NK-92 (cell line): ENCODE data around the gene TMEM150B.

ENCODE experiments used
- DNase-seq: peaks from one replicate; lab custom pipeline; 2025; ENCODE audit not compliant: unreplicated experiment; lab: John Stamatoyannopoulos, UW

TMEM150B gene, protein sequence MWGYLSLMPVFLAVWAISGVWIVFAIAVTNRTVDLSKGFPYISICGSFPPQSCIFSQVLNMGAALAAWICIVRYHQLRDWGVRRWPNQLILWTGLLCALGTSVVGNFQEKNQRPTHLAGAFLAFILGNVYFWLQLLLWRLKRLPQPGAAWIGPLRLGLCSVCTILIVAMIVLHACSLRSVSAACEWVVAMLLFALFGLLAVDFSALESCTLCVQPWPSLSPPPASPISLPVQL

DNA sequence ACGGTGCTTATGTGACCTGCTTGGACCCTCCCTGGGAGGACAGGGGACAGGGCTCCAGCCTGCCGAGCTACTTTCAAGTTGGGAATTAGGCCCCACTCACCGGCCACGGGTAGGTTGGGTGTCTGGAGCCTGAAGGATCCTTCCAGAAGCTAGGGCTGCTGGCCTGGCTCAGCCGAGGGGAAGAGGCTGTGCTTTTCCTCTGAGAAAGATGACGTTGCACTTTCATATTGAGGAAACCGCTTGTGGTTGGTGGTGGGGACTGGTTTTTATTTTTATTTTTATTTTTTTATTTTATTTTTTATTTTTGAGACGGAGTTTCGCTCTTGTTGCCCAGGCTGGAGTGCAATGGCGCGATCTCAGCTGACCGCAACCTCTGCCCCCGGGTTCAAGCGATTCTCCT, at the start of gene TMEM150B:
Gene TMEM150B, minus strand, starts transcription at position 170 of the 400 bp plus-strand sequence. CDS start 4,305 bp downstream, outside the sequence.
- no peak for DNase-seq

DNA sequence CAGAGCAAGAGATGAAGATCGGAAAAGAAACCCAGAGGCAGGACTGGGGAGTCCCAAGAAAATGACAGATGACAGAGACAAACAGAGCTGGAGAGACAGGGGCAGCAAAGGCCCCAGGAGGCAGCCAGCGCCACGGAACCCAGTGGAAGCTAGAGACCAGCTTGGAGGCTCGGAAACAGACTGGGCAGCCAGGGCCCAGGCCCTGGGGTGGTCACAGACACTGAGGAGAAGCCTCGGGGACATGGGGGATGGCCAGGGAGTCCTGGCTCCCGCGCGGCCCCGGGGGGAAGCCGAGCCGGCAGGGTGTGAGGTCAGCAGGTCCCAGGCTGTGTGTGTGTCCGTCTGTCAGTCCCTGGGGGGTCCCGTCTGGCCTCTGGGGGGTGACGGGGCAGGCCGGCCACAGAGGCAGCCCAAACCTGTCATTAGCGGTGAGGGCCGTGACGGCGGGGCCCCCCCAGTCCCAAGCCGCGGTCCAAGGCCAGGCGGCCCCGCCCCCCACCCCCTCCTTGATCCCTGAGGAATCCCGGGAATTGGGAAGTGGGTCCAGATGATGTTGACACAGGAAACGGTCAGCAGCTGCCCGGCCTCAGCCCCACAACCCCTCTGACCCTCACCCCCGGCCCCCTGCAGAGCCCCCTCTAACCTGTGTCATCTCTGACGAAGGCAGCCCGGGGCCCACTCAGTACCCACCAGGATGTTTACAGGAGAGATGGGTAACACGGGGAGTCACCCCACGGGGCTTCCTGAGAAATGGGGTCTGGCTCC, 49.0 kb upstream of the TMEM150B start:
- no peak for DNase-seq

DNA sequence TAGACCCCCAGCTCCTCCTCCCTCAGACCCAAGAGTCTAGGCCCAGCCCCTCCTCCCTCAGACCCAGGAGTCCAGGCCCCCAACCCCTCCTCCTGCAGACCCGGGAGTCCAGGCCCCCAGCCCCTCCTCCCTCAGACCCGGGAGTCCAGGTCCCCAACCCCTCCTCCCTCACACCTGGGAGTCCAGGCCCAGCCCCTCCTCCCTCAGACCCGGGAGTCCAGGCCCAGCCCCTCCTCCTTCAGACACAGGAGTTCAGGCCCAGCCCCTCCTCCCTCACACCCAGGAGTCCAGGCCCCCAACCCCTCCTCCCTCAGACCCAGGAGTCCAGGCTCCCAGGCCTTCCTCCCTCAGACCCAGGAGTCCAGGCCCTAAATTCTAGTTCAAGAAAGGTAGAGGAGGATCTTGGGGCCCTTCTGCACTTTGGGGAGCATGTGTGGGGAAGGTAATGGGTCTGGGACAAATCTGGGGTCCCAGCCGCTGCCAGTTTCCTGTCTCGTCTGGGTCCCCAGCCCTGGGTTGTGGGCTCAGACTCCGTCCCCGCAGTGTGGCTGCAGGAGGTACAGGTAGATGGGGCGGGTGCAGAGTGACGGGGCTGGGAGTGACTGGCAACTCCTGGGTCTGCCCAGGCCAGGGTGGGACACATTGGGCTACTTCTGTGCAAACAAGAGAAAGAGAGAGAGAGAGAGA, 48.3 kb upstream of the TMEM150B start:
- DNase-seq, result no peak

DNA sequence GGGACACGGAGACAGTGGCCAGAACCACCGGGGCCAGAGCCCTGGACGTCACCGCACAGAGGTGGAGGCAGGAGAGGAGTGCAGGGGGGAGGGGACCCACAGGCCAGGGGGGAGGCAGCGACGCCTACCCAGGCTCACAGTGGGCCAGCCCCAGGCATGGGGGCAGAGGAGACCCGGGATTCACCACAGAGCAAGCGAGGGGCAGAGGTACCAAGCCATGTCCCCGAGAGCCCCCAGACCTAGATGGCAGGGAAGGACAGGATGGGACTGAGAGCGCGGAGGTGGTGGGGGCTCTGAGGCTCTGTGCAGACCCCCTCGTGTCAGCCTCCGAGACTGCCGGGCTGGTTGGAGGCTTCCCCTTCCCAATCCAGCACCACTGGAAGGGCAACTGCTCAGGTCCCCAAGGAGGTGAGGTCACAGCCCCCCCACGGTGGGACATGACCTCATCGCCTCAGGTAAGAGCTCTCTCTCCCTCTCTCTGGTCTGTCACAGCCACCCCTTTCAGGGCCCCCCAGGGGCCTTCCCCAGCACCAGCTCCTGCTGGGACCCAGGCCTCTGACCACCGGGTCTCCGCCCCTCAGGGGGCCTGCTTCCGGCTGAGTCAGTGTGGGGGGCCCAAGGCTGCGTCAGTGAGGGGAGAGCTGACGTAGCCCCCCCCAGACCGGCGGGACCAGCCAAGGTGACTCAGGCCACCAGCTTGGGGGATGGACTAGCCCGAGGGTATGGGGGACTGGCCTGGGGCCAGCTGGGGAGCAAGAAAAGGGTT, 47.4 kb upstream of the TMEM150B start:
- DNase-seq, result no peak

DNA sequence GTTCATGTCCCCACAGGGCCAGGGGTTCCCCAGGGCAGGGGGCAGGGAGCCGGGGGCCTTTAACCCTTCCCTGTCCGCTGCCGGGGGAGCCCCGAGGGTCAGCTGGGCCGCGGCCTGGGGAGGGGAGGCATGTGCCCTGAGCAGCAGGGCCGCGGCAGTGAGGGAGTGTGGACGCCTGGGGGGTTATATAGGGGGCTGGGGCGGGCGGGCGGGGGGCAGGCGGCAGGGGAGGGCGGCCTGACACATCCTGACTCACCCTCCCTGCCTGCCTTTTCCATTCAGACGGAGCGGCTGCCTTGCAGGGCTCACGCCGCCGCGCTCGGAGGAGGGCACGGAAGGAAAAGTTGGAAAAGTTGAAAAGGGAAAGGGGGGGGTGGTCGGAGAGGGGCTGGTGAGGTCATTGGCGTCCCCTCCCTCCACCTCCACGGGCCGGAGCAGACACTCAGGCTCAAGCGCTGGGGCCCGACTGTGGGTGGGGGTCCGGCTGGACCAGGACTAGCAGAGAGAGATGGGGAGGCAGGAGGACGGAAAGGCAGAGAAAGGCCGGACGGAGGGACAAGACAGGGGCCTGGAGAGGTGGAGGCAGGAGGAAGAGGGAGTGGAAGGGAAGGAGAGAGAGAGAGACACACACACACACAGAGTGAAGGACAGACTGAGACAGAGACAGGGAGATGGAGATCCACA, 45.3 kb upstream of the TMEM150B start, which contains the start of gene IL11:
Gene IL11, minus strand, starts transcription at position 159 of the 684 bp plus-strand sequence. Its CDS starts 153 bp downstream, at position 6.
- DNase-seq, result no peak

DNA sequence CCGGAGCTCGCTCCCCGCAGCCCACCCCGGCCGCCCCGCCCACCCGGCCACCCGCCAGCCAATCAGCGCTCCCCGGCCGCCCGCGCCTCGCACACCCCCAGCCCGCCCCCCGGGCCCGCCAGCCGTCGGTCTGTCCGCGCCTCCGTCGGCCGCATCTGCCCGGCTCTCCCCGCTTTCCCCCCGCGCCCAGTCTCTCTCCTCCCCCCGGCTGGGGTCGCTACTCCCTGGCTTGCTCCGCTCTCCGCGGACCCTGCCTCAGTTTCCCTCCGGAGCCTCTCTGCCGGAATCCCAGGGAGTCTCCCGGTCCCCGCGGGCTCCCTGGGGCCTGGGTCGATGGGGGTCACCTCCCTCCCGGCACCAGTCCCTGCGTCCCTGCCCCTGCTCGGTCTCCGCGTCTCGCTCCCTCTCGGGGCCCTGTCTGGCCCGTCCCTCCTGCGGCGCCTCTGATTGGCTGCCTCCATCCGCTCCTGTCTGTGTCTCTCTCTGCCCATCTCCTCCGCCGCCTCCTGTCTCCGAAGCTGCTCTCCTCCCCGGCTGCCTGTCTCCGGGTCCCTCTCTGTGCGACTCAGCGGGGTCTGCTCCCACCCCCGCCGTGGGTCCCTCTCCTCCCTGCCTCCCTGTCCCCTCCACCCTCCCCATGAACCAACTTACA, 44.6 kb upstream of the TMEM150B start:
- DNase-seq, result no peak

DNA sequence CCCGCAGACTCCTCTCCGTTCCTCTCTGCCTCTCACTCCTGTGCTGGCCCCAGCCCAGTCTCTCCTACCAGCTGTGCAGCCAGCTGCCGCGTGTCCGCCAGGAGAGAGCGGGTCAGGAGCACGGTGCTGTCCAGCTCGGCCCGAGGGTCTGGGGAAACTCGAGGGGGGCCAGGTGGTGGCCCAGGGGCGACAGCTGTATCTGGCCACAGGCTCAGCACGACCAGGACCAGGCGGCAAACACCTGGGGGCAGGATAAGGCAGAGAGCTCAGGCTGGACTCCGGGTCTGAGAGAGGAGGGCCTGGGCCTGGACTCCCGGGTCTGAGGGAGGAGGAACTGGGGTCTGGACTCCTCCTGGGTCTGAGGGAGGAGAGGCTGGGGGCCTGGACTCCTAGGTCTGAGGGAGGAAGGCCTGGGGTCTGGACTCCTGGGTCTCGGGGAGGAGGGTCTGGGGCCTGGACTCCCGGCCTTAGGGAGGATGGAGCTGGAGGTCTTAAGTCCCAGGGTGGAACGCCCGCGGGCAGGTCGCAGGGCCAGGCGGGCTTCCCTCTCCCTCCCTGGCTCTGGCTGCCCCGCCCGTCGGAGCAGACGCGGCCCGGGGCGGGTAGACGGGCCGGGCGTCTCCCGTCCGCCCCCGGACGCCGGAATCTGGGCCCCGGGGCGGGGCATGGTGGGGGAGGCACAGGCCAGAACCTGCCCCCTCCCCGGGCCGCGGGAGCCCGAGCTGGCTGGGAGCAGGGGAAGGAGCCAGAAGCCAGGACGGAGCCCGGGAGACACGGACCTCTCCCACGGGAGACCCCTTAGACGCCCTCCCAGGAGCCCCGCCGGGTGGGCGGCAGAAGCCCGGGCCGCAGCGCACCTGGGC, 43.8 kb upstream of the TMEM150B start:
- no peak for DNase-seq

DNA sequence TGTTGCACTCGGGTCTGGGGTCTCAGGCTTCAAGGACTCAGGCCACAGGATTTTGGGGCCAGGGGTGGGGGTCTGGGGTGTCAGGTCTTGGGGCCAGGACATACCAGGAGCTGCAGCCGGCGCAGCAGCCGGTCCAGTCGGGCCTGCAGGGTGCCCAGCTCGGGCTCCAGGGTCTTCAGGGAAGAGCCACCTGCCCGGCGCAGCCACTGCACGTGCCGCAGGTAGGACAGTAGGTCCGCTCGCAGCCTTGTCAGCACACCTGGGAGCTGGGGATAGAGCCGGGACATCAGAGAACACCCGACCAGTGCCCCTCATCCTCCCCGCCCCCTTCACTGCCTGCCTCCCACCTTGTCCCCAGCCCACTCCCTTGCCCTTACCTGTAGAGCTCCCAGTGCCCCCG, 43.0 kb upstream of the TMEM150B start:
- DNase-seq, result no peak

DNA sequence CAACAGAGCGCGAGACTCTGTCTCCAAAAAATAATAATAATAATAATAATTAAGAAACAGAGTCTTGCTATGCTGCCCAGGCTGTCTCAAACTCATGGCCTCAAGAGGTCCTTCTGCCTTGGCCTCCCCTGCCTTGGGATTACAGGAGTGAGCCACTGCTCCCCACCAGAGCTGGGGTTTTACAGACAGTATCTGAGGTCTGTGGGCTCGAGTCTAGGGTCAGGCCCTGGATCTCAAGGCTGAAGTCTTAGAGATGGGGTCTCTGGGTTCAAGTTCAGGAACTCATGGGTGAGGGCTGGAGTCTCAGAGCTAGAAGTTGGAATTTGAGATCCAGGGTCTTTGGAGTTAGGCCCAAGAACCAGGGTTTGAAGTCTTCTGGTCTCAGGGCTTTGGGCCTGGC, 41.6 kb upstream of the TMEM150B start:
- no peak for DNase-seq

DNA sequence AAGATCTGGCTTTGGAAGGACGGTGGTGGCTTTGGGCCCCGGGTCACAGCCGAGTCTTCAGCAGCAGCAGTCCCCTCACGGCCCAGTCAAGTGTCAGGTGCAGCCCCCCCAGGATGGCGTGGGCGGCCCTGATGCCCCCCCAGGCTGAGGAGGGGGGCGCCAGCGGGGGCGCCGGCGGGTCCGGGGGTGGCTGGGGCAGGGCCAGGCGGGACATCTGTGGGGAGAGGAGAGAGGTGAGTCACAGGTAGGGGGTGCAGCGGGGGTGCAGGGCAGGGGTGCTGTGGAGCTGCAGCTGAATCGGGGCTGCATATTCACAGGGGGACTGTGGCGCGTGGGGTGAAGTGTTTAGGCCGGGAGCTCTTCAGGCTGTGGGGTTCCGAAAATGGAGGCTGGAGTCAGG, 40.8 kb upstream of the TMEM150B start:
- DNase-seq, result no peak

DNA sequence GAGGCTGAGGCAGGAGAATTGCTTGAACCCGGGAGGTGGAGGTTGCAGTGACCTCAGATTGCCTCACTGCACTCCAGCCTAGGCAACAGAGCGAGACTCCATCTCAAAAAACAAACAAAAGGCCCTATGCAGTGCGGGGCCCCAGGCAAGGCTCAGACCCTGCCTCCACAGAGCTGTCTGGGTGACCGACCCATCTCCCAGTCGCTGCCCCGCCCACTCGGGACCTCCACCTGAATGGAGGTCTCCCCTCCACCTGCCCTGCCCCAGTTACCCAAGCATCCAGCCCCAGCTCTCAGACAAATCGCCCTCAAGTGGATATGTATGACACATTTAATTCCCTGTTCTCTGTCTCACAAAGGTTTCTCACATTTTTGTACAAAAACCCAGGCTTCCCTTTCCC, 40.1 kb upstream of the TMEM150B start:
- DNase-seq, result no peak

DNA sequence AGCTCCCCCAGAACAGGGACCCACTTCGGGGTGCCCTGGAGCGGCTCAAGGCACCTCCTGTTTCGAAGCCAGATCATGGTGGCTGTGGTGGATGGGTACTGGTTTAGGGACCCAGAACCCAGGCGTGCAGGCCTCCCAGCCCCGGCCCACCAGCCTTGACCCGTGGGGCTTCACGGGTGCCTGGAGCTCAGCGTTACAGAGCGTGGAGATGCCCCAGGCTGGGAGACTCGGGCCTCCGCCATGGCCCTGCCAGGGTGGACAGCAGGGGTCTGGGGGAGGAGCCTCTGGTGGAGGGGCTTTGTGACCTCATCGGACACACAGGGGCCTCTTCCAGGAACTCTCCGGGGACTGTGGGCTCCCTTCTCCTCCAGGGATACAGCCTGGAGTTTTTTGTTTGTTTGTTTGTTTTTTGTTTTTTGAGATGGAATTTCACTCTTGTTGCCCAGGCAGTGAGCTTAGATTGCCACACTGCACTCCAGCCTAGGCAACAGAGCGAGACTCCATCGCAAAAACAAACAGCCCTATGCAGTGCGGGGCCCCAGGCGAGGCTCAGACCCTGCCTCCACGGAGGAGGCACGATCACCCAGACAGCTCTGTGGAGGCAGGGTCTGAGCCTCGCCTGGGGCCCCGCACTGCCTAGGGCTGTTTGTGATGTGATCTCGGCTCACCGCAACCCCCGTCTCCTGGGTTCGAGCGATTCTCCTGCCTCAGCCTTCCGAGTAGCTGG, 38.0 kb upstream of the TMEM150B start, which contains the start of gene GARIN5B:
Gene GARIN5B, minus strand, starts transcription at position 271 of the 727 bp plus-strand sequence. Its CDS starts 194 bp downstream, at position 77.
- DNase-seq, result no peak

DNA sequence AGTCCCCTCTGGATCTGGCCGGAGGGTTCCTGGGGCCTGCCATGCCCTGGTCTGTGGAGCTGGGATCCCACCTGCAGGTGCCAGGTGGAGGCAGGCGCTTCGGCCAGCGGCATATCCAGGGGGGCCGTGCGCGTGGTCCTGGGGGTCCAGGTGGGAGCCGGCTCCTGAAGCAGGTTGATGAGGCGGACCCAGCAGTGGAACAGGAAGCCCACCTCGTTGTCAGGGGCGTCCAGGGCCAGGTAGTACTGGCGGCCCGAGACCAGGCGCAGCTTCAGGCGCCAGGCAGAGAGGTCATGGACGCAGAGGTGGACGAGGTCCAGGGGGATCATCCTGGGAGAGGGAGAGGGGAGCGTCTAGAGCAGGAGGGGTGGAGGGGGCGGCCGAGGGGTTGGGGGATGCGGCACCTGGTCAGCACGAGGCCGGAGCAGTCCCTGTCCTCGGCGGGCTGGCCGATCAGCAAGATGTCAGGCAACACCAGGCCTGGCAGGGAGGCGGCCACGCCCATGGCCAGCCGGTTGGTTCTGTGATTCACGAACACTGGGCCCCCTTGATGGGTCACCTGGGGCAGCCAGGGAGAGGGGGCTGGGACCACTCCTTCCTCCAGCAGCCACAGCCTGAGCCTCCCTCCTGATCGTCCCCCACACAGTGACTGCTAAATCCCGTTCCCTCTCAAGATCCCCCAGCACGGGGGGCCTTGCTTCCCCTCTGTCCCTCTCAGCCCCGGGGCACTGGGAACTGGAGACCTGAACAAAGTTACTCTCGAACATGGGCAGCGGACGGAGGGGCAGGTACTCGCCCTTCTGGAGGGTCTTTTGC, 37.2 kb upstream of the TMEM150B start:
- no peak for DNase-seq

DNA sequence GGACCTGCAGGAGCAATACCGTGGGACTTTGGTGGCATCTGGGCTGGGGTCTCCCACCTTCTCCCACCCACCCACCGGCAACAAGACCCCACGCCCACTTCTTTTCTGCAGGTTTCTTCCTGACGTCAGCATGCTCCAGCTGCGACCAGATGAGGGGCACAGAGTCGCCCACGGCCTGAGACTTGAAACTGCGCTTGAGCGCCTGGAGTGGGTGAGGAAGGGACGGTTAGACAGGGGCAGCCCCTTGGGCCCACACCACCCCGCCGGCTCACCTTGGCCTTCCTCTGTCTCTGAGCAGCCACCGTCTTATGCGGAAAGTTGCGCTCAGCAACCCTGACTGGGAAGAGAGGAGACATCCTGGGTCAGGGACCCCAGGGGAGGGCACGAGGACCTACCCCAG, 35.8 kb upstream of the TMEM150B start:
- no peak for DNase-seq

DNA sequence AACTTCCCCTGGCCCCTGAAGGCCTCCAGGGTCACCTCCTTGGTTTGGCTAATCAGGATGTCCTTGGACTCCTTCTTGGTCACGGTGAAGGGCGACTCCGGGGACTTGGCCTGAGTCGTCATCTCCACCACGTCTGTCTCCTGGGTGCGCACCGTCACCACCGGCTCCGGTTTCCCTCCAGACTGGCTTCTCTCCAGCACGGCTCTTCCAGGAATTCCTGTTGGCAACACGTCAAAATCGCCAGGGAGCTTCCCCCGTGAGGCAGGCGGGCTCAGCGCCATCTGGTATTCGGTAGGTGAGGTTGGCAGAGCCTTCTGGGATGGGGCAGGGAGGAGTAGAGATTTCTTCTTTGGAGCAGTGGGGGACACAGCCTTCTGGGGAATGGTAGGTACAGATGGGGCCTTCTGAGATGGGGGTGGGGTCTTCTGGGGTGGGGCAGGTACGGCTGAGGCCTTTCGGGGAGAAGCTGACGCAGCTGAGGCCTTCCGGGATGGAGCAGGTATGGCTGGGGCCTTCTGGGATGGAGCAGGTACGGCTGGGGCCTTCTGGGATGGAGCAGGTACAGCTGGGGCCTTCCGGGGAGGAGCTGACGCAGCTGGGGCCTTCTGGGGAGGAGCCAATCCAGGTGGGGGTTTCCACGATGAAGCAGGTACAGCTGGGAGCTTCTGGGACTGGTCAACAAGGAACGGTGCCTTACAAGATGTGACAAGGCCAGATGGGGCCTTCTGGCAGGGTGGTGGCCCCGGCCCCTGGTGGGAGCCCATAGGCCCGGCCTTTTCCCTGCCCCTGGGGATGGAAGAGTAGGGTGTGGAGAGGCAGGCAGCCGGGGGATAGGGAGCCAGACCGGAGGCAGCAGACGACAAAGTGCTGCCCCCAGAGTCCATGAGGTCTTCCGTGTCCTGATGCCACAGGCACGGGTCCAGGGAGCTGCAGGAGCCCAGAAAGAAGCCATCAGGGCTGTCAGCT, 34.1 kb upstream of the TMEM150B start:
- no peak for DNase-seq

DNA sequence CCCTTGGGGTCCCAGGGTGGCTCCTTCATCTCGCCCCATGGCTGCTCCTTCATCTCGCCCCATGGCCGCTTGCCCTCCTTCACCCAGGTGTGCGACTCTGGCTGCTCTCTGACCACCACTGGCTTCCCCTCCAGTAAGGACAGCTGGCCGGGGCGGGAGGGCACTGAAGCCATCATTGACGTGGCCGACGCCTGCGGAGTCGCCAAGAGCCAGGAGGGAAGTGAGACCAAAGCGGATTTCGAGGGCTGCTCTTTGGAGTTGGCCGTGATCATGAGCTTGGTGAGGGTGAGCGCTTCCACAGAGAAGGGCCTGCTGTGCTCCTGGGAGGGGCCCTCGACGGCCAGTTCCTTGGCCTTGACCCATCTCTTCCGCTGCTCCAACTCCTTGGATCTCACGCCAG, 33.4 kb upstream of the TMEM150B start:
- DNase-seq, result no peak
